Measurements from ENCODE around the gene JARID2. TPM values are rescaled to one million over a fixed set of nuclear protein-coding genes. Genes with fewer than 3 reads are reported as not detected.

Gene JARID2
- total RNA-seq, 2 experiments from 2014 or later: 19.0 to 19.5 TPM

- intact Hi-C loops (cut with micrococcal nuclease; ENCODE audit: unreplicated experiment): no loop called here
- H3K27ac ChIP-seq (ENCODE audit: low read depth, low read length, poor library complexity, severe bottlenecking): no peak overlapping the region
- CTCF ChIA-PET (ENCODE audit: unreplicated experiment): interaction anchor here (0.8 kb wide), 1 partner anchor 17 kb away, joined by 3 read pairs; no protein-coding TSS in a partner anchor
- TF ChIP-seq EZH2phosphoT487 (IDR thresholded peaks at IDR 0.05; ENCODE audit: borderline replicate concordance, low read depth, low read length): no peak
- TF ChIP-seq CTCF (conservative IDR thresholded peaks at IDR 0.05; ENCODE audit: low read length): no peak
- H3K79me2 ChIP-seq (ENCODE audit: insufficient read depth, low read depth, low read length): no peaks in the 10 kb centered on the region
- H4K20me1 ChIP-seq (ENCODE audit: insufficient read depth, low read length): no peaks in the 10 kb centered on the region
- no peak overlapping the region; the same call in 1 of the 2 replicates for H2AFZ ChIP-seq (ENCODE audit: low read length)
- H3K4me1 ChIP-seq (ENCODE audit: insufficient read depth, low read length, poor library complexity, severe bottlenecking): peaks cover 3% of the 10 kb centered on the region
- peaks cover 16% of the 10 kb centered on the region; the same call in 1 of the 2 replicates for H3K9me3 ChIP-seq (ENCODE audit: low read length)
- no peaks in the 10 kb centered on the region for H3K9me2 ChIP-seq (ENCODE audit: insufficient read depth, low read length)
- no TSS peak for BruUV-seq (replicated peaks)
- peak overlapping the region; percentile 30; the same call in 1 of the 2 replicates for H3K4me2 ChIP-seq (ENCODE audit: low read length)
- H3K4me3 ChIP-seq (ENCODE audit: low read depth, low read length, poor library complexity, severe bottlenecking): no peak overlapping the region
- peak; percentile 62 for DNase-seq (ENCODE audit: low spot score)
- H3K36me3 ChIP-seq (ENCODE audit: insufficient read depth, low read length): peaks cover 12% of the 10 kb centered on the region; the same call in 1 of the 2 replicates
- POLR2A ChIA-PET: interaction anchor here (0.9 to 1.7 kb wide), 4 partner anchors 10 to 154 kb away, joined by 3 to 4 read pairs (median 3); no protein-coding TSS in a partner anchor
Measured at GRCh38 chr6:15420959-15421438, 175.1 kb downstream of the JARID2 start.

GRCh38 chr6:15421945-15422733 lies 176.3 kb downstream of the JARID2 start:
- H3K9me3 ChIP-seq (ENCODE audit: low read length): peaks cover 12% of the 10 kb centered on the region; the same call in 1 of the 2 replicates
- peaks cover 9% of the 10 kb centered on the region; the same call in 1 of the 2 replicates for H3K36me3 ChIP-seq (ENCODE audit: insufficient read depth, low read length)
- no peaks in the 10 kb centered on the region for H3K9me2 ChIP-seq (ENCODE audit: insufficient read depth, low read length)
- H4K20me1 ChIP-seq (ENCODE audit: insufficient read depth, low read length): no peaks in the 10 kb centered on the region
- H2AFZ ChIP-seq (ENCODE audit: low read length): no peak overlapping the region
- H3K4me3 ChIP-seq (ENCODE audit: low read depth, low read length, poor library complexity, severe bottlenecking): no peak overlapping the region
- TF ChIP-seq EZH2phosphoT487 (IDR thresholded peaks at IDR 0.05; ENCODE audit: borderline replicate concordance, low read depth, low read length) (no peak), CTCF (conservative IDR thresholded peaks at IDR 0.05; ENCODE audit: low read length) (no peak)
- DNase-seq (ENCODE audit: low spot score): no peak
- H3K4me1 ChIP-seq (ENCODE audit: insufficient read depth, low read length, poor library complexity, severe bottlenecking): peaks cover 7% of the 10 kb centered on the region
- H3K4me2 ChIP-seq (ENCODE audit: low read length): no peak overlapping the region
- no peak overlapping the region for H3K27ac ChIP-seq (ENCODE audit: low read depth, low read length, poor library complexity, severe bottlenecking)
- CTCF ChIA-PET (ENCODE audit: unreplicated experiment): interaction anchor here (0.8 kb wide), 1 partner anchor 18 kb away, joined by 3 read pairs; no protein-coding TSS in a partner anchor
- intact Hi-C loops (cut with micrococcal nuclease; ENCODE audit: unreplicated experiment): no loop called here
- POLR2A ChIA-PET: interaction anchor here (0.5 to 1.7 kb wide), 3 partner anchors 19 to 239 kb away, joined by 3 to 6 read pairs (median 3); no protein-coding TSS in a partner anchor
- H3K79me2 ChIP-seq (ENCODE audit: insufficient read depth, low read depth, low read length): no peaks in the 10 kb centered on the region
- BruUV-seq (replicated peaks): no TSS peak
